Measurements from ENCODE around the gene LAMA4.

GRCh38 chr6:112199001-112199403 lies 55.4 kb downstream of the LAMA4 start:
- TF ChIP-seq SUZ12 (IDR thresholded peaks at IDR 0.05; ENCODE audit: extremely low read depth, insufficient read depth, insufficient read length) (no peak), ZNF274 (IDR thresholded peaks at IDR 0.05; ENCODE audit: low read depth, low read length) (no peak)

All from NT2/D1 (cell line).